NCI-H187 (cell line): ENCODE measurements around the gene EMC9.
"Not testable (repeated sequence)": the region's sequence is repeated elsewhere in the genome, so short reads cannot be mapped to it uniquely, and the experiment has no call there.

Source experiments
- DNase-seq, 2 experiments: peaks; one replicate each; lab custom pipeline; 2025; lab: John Stamatoyannopoulos, UW

Gene EMC9

GRCh38 chr14:24108336-24108874 lies 33.0 kb downstream of the EMC9 start:
- no peak for DNase-seq

- DNase-seq: no peak
Measured at GRCh38 chr14:24106672-24107271, 34.6 kb downstream of the EMC9 start.

- not testable (repeated sequence) for DNase-seq
Measured at GRCh38 chr14:24105609-24106239, 35.7 kb downstream of the EMC9 start.

GRCh38 chr14:24103451-24103850 lies 37.9 kb downstream of the EMC9 start:
- DNase-seq: no peak

- no peak for DNase-seq
Measured at GRCh38 chr14:24102357-24103048, 38.9 kb downstream of the EMC9 start.

- no peak for DNase-seq
Measured at GRCh38 chr14:24100982-24101494, 40.4 kb downstream of the EMC9 start.

- DNase-seq: no peak
Measured at GRCh38 chr14:24100197-24100981, 41.0 kb downstream of the EMC9 start.

- peak in 1 of 2 experiments; percentile 23 for DNase-seq
Measured at GRCh38 chr14:24098927-24099813, 42.2 kb downstream of the EMC9 start.

GRCh38 chr14:24098229-24098926 lies 43.0 kb downstream of the EMC9 start:
- no peak for DNase-seq

- DNase-seq: no peak
Measured at GRCh38 chr14:24096545-24097181, 44.7 kb downstream of the EMC9 start.

- DNase-seq: no peak
Measured at GRCh38 chr14:24095271-24096068, 45.9 kb downstream of the EMC9 start.

- no peak for DNase-seq
Measured at GRCh38 chr14:24094841-24095270, 46.5 kb downstream of the EMC9 start.

- DNase-seq: peak; percentile 77 to 89
Measured at GRCh38 chr14:24093901-24094840, 47.2 kb downstream of the EMC9 start, which contains the start of gene PCK2. PCK2 (plus strand) TSS chr14:24094311; CDS start chr14:24094406, 95 bp downstream.

GRCh38 chr14:24093207-24093900 lies 48.0 kb downstream of the EMC9 start:
- no peak for DNase-seq

GRCh38 chr14:24092505-24093206 lies 48.7 kb downstream of the EMC9 start:
- no peak for DNase-seq

- DNase-seq: no peak
Measured at GRCh38 chr14:24092110-24092504, 49.3 kb downstream of the EMC9 start.
